GM12878 (cell line): ENCODE data around the gene PEX26. TPM values are rescaled to one million over a fixed set of nuclear protein-coding genes. Genes with fewer than 3 reads are reported as not detected.

ENCODE experiments used
- ATF7 ChIP-seq: fragments of 450-650 bp; IDR thresholded peaks from 2 replicates; pipeline ENCODE4 v1.6.1; 2016; ENCODE audit warnings: low read depth, mild to moderate bottlenecking
- BHLHE40 ChIP-seq, 2 experiments: fragments of 450-650 bp in 1 of 2; IDR thresholded peaks; 2 replicates each; pipeline ENCODE4 v1.6.1; 2011 to 2017; ENCODE audit warnings: low read depth in 2 of 2, borderline replicate concordance in 1 of 2, improper control_type of control experiment in 1 of 2, low read length in 1 of 2, mild to moderate bottlenecking in 1 of 2
- CHD2 ChIP-seq: IDR thresholded peaks from 2 replicates; pipeline ENCODE4 v1.6.1; 2011; ENCODE audit warnings: low read depth, low read length, improper control_type of control experiment, borderline replicate concordance
- ETV6 ChIP-seq, 2 experiments: fragments of 450-650 bp in 1 of 2; IDR thresholded peaks in 1 of 2; conservative IDR thresholded peaks in 1 of 2; 2 replicates each; pipeline ENCODE4 v1.6.1; 2014; ENCODE audit warnings: antibody characterized with exemption in 1 of 2, borderline replicate concordance in 1 of 2, low read depth in 1 of 2, mild to moderate bottlenecking in 1 of 2, moderate library complexity in 1 of 2
- HCFC1 ChIP-seq: fragments of 150-350 bp; IDR thresholded peaks from 2 replicates; pipeline ENCODE4 v1.6.1; 2014; ENCODE audit warnings: low read length
- IKZF1 ChIP-seq: fragments of 450-650 bp; conservative IDR thresholded peaks from 2 replicates; pipeline ENCODE4 v1.6.1; 2017; ENCODE audit warnings: antibody characterized with exemption, mild to moderate bottlenecking
- IKZF2 ChIP-seq, 2 experiments: fragments of 450-650 bp; IDR thresholded peaks; 2 replicates each; pipeline ENCODE4 v1.6.1; 2017; ENCODE audit warnings: mild to moderate bottlenecking in 2 of 2, moderate library complexity in 2 of 2
- MXI1 ChIP-seq: fragments of 150-350 bp; IDR thresholded peaks from 2 replicates; pipeline ENCODE4 v1.6.1; 2011; ENCODE audit warnings: low read depth, mild to moderate bottlenecking, inconsistent platforms, low read length, improper control_type of control experiment
- NR2C1 ChIP-seq: fragments of 450-650 bp; IDR thresholded peaks from 2 replicates; pipeline ENCODE4 v1.6.1; 2017; ENCODE audit warnings: antibody characterized with exemption, mild to moderate bottlenecking, moderate library complexity
- REST ChIP-seq: IDR thresholded peaks from 2 replicates; pipeline ENCODE4 v1.6.1; 2012; ENCODE audit warnings: mild to moderate bottlenecking, low read depth, low read length
- SIN3A ChIP-seq: IDR thresholded peaks from 2 replicates; pipeline ENCODE4 v1.6.1; 2012; ENCODE audit warnings: low read depth, low read length, improper control_type of control experiment
- SMAD5 ChIP-seq: IDR thresholded peaks from 2 replicates; pipeline ENCODE4 v1.6.1; 2016; ENCODE audit warnings: antibody characterized with exemption, low read depth
- SREBF1 ChIP-seq: IDR thresholded peaks from 2 replicates; pipeline ENCODE4 v1.6.1; 2012; ENCODE audit warnings: mild to moderate bottlenecking, low read length
- ZNF687 ChIP-seq: fragments of 450-650 bp; IDR thresholded peaks from 2 replicates; pipeline ENCODE4 v1.6.1; 2017; ENCODE audit warnings: mild to moderate bottlenecking, moderate library complexity
- ZSCAN29 ChIP-seq: fragments of 450-650 bp; IDR thresholded peaks from 2 replicates; pipeline ENCODE4 v1.6.1; 2017; ENCODE audit warnings: mild to moderate bottlenecking, moderate library complexity
- polyA plus RNA-seq, 11 experiments: library from polyadenylated mRNA; depleted of rRNA in 4 of 11; unstranded in 6 of 11; stranded (reverse) in 5 of 11; fragments of >200 nt; fragmentation: Nextera tagmentation in 4 of 11; fragmentation: Illumina TruSeq in 1 of 11; extraction: Ambion mirVana in 4 of 11; extraction: Trizol in 1 of 11; gene quantifications; 1 replicate in 1 of 11; 2 replicates in 10 of 11; pipeline versions ENCODE4 v1.2.1 to v1.2.3, GENCODE V29; 2011 to 2016; ENCODE audit warnings: inconsistent platforms in 2 of 11, missing spikeins in 2 of 11, low read depth in 1 of 11
- total RNA-seq, 4 experiments: library from RNA; depleted of rRNA in 3 of 4; stranded (reverse); fragments of >200 nt in 3 of 4; fragmentation: Illumina TruSeq in 1 of 4; extraction: Trizol in 1 of 4; gene quantifications; 2 replicates each; pipeline versions ENCODE4 v1.2.1 to v1.2.3, GENCODE V29; 2013 to 2021
- TF ChIP-seq, protein P1 (sequence below): fragments of 450-650 bp; IDR thresholded peaks from 2 replicates; pipeline ENCODE4 v1.6.1; 2016; ENCODE audit warnings: mild to moderate bottlenecking
- TF ChIP-seq, protein P2 (sequence below): IDR thresholded peaks from 2 replicates; pipeline ENCODE4 v1.6.1; 2011; ENCODE audit warnings: borderline replicate concordance, low read depth, mild to moderate bottlenecking, moderate library complexity, mixed read lengths, low read length; ENCODE audit not compliant: insufficient read depth; ENCODE audit errors: extremely low read length
- TF ChIP-seq, protein P3 (sequence below): fragments of 450-650 bp; IDR thresholded peaks from 2 replicates; pipeline ENCODE4 v1.6.1; 2017; ENCODE audit warnings: low read depth, mild to moderate bottlenecking, moderate library complexity

PEX26 gene
- total and polyA plus RNA-seq, 10 of the 15 experiments (the other 5 are each of a cell fraction or from before 2014, with no cell fraction given), result 0.79 to 50.8 (median 22.4) TPM

DNA sequence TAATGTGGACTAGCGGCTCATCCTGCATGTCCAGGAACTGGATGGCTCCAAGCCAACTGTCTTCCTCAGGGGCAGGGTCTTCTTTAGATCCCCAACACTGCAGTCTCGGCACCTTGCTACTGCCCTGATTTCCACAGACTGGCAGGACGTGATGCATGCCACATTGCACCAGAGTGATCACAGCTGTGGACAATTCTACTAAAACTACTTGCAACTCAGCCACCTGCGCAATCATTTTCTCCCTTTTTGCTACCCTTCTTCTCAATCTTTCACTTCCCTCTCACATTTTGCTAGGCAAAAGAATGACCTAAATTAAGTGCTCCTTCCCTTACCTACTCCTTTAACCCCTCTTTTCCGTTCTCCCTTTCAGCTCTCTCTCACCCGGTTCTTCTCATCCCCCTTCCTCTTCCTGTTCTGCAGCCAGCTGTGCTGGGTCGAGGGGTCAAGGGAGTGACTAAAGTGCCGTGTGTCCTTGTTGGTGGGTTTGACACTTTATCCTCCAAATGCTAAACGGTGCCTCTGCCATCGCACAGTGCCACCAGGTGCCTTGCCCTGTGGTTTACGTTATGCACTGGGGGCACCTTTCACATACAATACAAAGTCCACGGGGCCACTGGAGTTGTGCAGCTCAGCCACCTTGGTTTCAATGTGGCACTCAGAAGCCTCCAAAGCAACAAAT, 11.5 kb upstream of the PEX26 start (continued):
- TF ChIP-seq ATF7 (no peak), ZNF687 (no peak), CHD2 (no peak), SIN3A (no peak), MXI1 (no peak), IKZF1 (peak; percentile 59; the same call in 1 of the 2 replicates), IKZF2 (IDR thresholded peaks at IDR 0.05) (peak; percentile 63 to 67; a peak in 3 of 4 replicates), SMAD5 (no peak), SREBF1 (no peak), ETV6 (conservative IDR thresholded peaks at IDR 0.05 in 1 of 2, IDR thresholded peaks at IDR 0.05 in 1 of 2; ENCODE audit: borderline replicate concordance in 1 of 2, low read depth in 1 of 2) (no peak), ZSCAN29 (no peak), BHLHE40 (IDR thresholded peaks at IDR 0.05; ENCODE audit: borderline replicate concordance in 1 of 2, low read depth in 2 of 2, low read length in 1 of 2) (no peak), HCFC1 (no peak), REST (no peak), NR2C1 (peak; percentile 38; the same call in 1 of the 2 replicates)
- TF ChIP-seq, protein P1, sequence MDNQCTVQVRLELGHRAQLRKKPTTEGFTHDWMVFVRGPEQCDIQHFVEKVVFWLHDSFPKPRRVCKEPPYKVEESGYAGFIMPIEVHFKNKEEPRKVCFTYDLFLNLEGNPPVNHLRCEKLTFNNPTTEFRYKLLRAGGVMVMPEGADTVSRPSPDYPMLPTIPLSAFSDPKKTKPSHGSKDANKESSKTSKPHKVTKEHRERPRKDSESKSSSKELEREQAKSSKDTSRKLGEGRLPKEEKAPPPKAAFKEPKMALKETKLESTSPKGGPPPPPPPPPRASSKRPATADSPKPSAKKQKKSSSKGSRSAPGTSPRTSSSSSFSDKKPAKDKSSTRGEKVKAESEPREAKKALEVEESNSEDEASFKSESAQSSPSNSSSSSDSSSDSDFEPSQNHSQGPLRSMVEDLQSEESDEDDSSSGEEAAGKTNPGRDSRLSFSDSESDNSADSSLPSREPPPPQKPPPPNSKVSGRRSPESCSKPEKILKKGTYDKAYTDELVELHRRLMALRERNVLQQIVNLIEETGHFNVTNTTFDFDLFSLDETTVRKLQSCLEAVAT, result peak; percentile 55; the same call in 1 of the 2 replicates
- TF ChIP-seq, protein P2, sequence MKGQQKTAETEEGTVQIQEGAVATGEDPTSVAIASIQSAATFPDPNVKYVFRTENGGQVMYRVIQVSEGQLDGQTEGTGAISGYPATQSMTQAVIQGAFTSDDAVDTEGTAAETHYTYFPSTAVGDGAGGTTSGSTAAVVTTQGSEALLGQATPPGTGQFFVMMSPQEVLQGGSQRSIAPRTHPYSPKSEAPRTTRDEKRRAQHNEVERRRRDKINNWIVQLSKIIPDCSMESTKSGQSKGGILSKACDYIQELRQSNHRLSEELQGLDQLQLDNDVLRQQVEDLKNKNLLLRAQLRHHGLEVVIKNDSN, result no peak
- TF ChIP-seq, protein P3, sequence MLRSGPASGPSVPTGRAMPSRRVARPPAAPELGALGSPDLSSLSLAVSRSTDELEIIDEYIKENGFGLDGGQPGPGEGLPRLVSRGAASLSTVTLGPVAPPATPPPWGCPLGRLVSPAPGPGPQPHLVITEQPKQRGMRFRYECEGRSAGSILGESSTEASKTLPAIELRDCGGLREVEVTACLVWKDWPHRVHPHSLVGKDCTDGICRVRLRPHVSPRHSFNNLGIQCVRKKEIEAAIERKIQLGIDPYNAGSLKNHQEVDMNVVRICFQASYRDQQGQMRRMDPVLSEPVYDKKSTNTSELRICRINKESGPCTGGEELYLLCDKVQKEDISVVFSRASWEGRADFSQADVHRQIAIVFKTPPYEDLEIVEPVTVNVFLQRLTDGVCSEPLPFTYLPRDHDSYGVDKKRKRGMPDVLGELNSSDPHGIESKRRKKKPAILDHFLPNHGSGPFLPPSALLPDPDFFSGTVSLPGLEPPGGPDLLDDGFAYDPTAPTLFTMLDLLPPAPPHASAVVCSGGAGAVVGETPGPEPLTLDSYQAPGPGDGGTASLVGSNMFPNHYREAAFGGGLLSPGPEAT, result peak; percentile 54
